ENCODE data around the gene INSRR. TPM values are rescaled to one million over a fixed set of nuclear protein-coding genes. Genes with fewer than 3 reads are reported as not detected.

Gene INSRR
- total RNA-seq, 1 experiment from 2014 or later = 0.11 TPM

DNA sequence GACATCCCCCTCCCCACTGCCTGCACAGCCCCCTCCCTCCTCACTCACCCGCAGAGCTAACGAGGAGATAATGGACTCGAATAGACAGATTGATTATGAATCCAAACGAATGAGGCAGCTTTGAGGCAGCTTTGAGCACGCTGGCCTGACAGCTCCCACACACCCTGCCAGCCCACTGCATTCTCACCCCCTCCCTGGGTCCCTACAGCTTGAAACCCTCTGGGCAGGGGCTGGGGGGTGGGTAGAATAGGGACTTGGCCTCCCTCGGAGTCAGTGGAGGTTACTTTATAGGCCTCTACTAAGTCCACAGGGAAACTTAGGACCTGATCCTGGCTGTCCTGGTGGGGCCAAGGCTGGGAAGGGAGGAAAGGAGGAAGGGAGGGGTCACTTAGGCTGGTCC is 3.7 kb upstream of the INSRR start:
- Mint-ChIP-seq H3K27me3 (ENCODE audit: low read depth) (peaks cover 87% of the 10 kb centered on the region), H3K9me3 (no peaks in the 10 kb centered on the region), H3K4me3 (no peak overlapping the region), H3K4me1 (peaks cover 24% of the 10 kb centered on the region), H3K27ac (no peak overlapping the region), H3K36me3 (no peaks in the 10 kb centered on the region)
- POLR2A ChIA-PET = no interaction called here
- TF ChIP-seq, protein P1, sequence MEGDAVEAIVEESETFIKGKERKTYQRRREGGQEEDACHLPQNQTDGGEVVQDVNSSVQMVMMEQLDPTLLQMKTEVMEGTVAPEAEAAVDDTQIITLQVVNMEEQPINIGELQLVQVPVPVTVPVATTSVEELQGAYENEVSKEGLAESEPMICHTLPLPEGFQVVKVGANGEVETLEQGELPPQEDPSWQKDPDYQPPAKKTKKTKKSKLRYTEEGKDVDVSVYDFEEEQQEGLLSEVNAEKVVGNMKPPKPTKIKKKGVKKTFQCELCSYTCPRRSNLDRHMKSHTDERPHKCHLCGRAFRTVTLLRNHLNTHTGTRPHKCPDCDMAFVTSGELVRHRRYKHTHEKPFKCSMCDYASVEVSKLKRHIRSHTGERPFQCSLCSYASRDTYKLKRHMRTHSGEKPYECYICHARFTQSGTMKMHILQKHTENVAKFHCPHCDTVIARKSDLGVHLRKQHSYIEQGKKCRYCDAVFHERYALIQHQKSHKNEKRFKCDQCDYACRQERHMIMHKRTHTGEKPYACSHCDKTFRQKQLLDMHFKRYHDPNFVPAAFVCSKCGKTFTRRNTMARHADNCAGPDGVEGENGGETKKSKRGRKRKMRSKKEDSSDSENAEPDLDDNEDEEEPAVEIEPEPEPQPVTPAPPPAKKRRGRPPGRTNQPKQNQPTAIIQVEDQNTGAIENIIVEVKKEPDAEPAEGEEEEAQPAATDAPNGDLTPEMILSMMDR (IDR thresholded peaks at IDR 0.05) = no peak
- TF ChIP-seq ATF6 (CRISPR knock-in tag; IDR thresholded peaks at IDR 0.05) (no peak), ZBTB21 (CRISPR knock-in tag; IDR thresholded peaks at IDR 0.05; ENCODE audit: borderline replicate concordance) (no peak), ESRRA (CRISPR knock-in tag; IDR thresholded peaks at IDR 0.05; ENCODE audit: borderline replicate concordance) (no peak), SMAD4 (CRISPR knock-in tag; IDR thresholded peaks at IDR 0.05) (no peak)
- CTCF ChIA-PET = interaction anchor here (0.6 to 9.9 kb wide), 11 partner anchors 12 to 244 kb away, joined by 3 to 211 read pairs (median 36); partner anchors contain the start of genes HAPLN2 and PEAR1
- DNase-seq (ENCODE audit: low spot score) (no peak), ATAC-seq (no peak)

DNA sequence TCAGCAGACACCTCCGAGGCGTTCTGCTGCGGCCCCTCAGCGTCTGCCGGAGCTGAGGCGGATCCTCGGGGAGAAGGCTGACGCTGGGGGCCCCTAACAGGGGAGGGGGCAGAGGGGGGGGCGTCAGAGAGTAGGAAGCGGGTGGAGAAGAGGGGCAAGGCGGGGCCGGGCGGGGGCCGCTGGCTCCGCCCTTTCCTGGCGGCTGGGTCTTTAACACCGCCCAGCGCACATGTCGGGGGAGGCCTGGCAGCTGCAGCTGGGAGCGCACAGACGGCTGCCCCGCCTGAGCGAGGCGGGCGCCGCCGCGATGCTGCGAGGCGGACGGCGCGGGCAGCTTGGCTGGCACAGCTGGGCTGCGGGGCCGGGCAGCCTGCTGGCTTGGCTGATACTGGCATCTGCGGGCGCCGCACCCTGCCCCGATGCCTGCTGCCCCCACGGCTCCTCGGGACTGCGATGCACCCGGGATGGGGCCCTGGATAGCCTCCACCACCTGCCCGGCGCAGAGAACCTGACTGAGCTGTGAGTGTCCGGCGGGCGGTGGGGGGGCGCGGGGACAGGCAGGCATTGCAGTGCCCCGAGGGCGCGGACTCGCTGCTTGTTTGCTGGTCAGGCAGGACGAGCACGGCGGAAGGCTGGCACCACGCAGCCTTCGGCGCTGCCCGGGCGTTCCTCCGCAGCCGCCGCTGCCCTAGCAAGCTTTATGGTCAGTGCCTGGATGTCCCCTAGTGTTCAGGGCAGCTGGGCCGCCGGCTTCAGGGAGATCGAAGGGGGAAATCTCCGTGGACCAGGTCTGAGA is 1.9 kb upstream of the INSRR start, which contains the start of gene NTRK1:
Gene NTRK1, plus strand, starts transcription at position 238 of the 796 bp plus-strand sequence. Its CDS starts 70 bp downstream, at position 308.
- DNase-seq (ENCODE audit: low spot score) = peak; percentile 67
- Mint-ChIP-seq H3K27ac (no peak within 1 kb of the TSS), H3K4me1 (peaks cover 15% of the 10 kb centered on the region), H3K9me3 (no peaks in the 10 kb centered on the region), H3K36me3 (no peaks in the 10 kb centered on the region), H3K4me3 (peak within 1 kb of the TSS; percentile 89), H3K27me3 (ENCODE audit: low read depth) (peaks cover 97% of the 10 kb centered on the region)
- peak; percentile 63 for ATAC-seq
- ChIA-PET CTCF (interaction anchor here (0.6 to 9.9 kb wide), 53 partner anchors 8 to 237 kb away, joined by 3 to 211 read pairs (median 9); partner anchors contain the start of genes CRABP2, HDGF, ISG20L2 and LRRC71), POLR2A (interaction anchor here (1.1 to 1.9 kb wide), 5 partner anchors 12 to 171 kb away, joined by 3 to 8 read pairs (median 5); partner anchors contain the start of gene PRCC)
- TF ChIP-seq SP1 (CRISPR knock-in tag; conservative IDR thresholded peaks at IDR 0.05) = peak; percentile 47
- TF ChIP-seq TP53 (CRISPR knock-in tag; IDR thresholded peaks at IDR 0.05) = no peak
- TF ChIP-seq ELF4 (CRISPR knock-in tag; IDR thresholded peaks at IDR 0.05; ENCODE audit: low read depth) = 0 out of 2 replicates have a peak, but pooled peaks have one; percentile 63
- TF ChIP-seq ESRRA (CRISPR knock-in tag; IDR thresholded peaks at IDR 0.05; ENCODE audit: borderline replicate concordance) = no peak; the same call in 1 of the 2 replicates
- TF ChIP-seq ETV6 (CRISPR knock-in tag; IDR thresholded peaks at IDR 0.05) = peak; percentile 93
- no peak for TF ChIP-seq ATF6 (CRISPR knock-in tag; IDR thresholded peaks at IDR 0.05)
- 0 out of 2 replicates have a peak, but pooled peaks have one; percentile 53 for TF ChIP-seq FOXK1 (CRISPR knock-in tag; IDR thresholded peaks at IDR 0.05)
- TF ChIP-seq, protein P2, sequence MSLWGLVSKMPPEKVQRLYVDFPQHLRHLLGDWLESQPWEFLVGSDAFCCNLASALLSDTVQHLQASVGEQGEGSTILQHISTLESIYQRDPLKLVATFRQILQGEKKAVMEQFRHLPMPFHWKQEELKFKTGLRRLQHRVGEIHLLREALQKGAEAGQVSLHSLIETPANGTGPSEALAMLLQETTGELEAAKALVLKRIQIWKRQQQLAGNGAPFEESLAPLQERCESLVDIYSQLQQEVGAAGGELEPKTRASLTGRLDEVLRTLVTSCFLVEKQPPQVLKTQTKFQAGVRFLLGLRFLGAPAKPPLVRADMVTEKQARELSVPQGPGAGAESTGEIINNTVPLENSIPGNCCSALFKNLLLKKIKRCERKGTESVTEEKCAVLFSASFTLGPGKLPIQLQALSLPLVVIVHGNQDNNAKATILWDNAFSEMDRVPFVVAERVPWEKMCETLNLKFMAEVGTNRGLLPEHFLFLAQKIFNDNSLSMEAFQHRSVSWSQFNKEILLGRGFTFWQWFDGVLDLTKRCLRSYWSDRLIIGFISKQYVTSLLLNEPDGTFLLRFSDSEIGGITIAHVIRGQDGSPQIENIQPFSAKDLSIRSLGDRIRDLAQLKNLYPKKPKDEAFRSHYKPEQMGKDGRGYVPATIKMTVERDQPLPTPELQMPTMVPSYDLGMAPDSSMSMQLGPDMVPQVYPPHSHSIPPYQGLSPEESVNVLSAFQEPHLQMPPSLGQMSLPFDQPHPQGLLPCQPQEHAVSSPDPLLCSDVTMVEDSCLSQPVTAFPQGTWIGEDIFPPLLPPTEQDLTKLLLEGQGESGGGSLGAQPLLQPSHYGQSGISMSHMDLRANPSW (CRISPR knock-in tag; conservative IDR thresholded peaks at IDR 0.05; ENCODE audit: low read depth) = no peak
- TF ChIP-seq IRF1 (CRISPR knock-in tag; IDR thresholded peaks at IDR 0.05) = 0 out of 2 replicates have a peak, but pooled peaks have one; percentile 52
- no peak for TF ChIP-seq ZNF425 (CRISPR knock-in tag; conservative IDR thresholded peaks at IDR 0.05)
- TF ChIP-seq E2F5 (CRISPR knock-in tag; IDR thresholded peaks at IDR 0.05) = 0 out of 2 replicates have a peak, but pooled peaks have one; percentile 46
- TF ChIP-seq, protein P3, sequence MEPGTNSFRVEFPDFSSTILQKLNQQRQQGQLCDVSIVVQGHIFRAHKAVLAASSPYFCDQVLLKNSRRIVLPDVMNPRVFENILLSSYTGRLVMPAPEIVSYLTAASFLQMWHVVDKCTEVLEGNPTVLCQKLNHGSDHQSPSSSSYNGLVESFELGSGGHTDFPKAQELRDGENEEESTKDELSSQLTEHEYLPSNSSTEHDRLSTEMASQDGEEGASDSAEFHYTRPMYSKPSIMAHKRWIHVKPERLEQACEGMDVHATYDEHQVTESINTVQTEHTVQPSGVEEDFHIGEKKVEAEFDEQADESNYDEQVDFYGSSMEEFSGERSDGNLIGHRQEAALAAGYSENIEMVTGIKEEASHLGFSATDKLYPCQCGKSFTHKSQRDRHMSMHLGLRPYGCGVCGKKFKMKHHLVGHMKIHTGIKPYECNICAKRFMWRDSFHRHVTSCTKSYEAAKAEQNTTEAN (CRISPR knock-in tag; IDR thresholded peaks at IDR 0.05) = 0 out of 2 replicates have a peak, but pooled peaks have one; percentile 31
- TF ChIP-seq ZNF121 (CRISPR knock-in tag; IDR thresholded peaks at IDR 0.05) = peak; percentile 68; the same call in 1 of the 2 replicates
- peak; percentile 64; the same call in 1 of the 2 replicates for TF ChIP-seq FOXP1 (CRISPR knock-in tag; IDR thresholded peaks at IDR 0.05; ENCODE audit: borderline replicate concordance)
- no peak for TF ChIP-seq TEAD4 (CRISPR knock-in tag; IDR thresholded peaks at IDR 0.05)
